IPS-20b (cell line): ENCODE measurements around the gene MAP3K14.

Experiments
- H3K27ac ChIP-seq: one replicate; pipeline ENCODE4 v1.5.1; 2013; ENCODE audit warnings: low read length
- H3K27me3 ChIP-seq: 2 replicates; pipeline ENCODE4 v1.6.1; 2013; ENCODE audit warnings: mild to moderate bottlenecking, low read length, inconsistent platforms; ENCODE audit not compliant: insufficient read depth
- H3K36me3 ChIP-seq: 2 replicates; pipeline ENCODE4 v1.6.1; 2013; ENCODE audit warnings: low read depth, mild to moderate bottlenecking, inconsistent platforms, low read length, moderate library complexity; ENCODE audit not compliant: insufficient read depth
- H3K4me1 ChIP-seq: 2 replicates; pipeline ENCODE4 v1.6.1; 2013; ENCODE audit warnings: mild to moderate bottlenecking, control low read depth, inconsistent platforms, low read length, moderate library complexity; ENCODE audit not compliant: insufficient read depth
- H3K4me3 ChIP-seq: 2 replicates; pipeline ENCODE4 v1.5.1; 2013; ENCODE audit warnings: mild to moderate bottlenecking, low read length, inconsistent platforms
- H3K9ac ChIP-seq: 2 replicates; pipeline ENCODE4 v1.6.1; 2013; ENCODE audit warnings: low read depth, mild to moderate bottlenecking, inconsistent platforms, low read length, moderate library complexity
- H3K9me3 ChIP-seq: 2 replicates; pipeline ENCODE4 v1.6.1; 2013; ENCODE audit warnings: mild to moderate bottlenecking, low read depth, low read length, inconsistent platforms; ENCODE audit not compliant: insufficient read depth

The MAP3K14 gene

GRCh38 chr17:45233423-45233924, 83.3 kb downstream of the MAP3K14 start:
- H3K9ac ChIP-seq = no peak overlapping the region
- H3K27me3 ChIP-seq = peaks cover 36% of the 10 kb centered on the region
- H3K9me3 ChIP-seq = no peaks in the 10 kb centered on the region
- no peak overlapping the region for H3K4me3 ChIP-seq
- no peaks in the 10 kb centered on the region for H3K36me3 ChIP-seq
- no peak overlapping the region for H3K27ac ChIP-seq
- H3K4me1 ChIP-seq = peaks cover 16% of the 10 kb centered on the region

GRCh38 chr17:45232514-45233422, 84.1 kb downstream of the MAP3K14 start:
- Histone ChIP-seq H3K4me1 (peaks cover 17% of the 10 kb centered on the region), H3K27ac (no peak overlapping the region), H3K4me3 (no peak overlapping the region), H3K36me3 (no peaks in the 10 kb centered on the region), H3K27me3 (peaks cover 29% of the 10 kb centered on the region), H3K9ac (no peak overlapping the region), H3K9me3 (no peaks in the 10 kb centered on the region)

- H3K4me1 ChIP-seq = peaks cover 17% of the 10 kb centered on the region
- no peaks in the 10 kb centered on the region for H3K36me3 ChIP-seq
- no peak overlapping the region for H3K27ac ChIP-seq
- H3K9me3 ChIP-seq = no peaks in the 10 kb centered on the region
- no peak overlapping the region for H3K4me3 ChIP-seq
- peaks cover 22% of the 10 kb centered on the region for H3K27me3 ChIP-seq
- H3K9ac ChIP-seq = no peak overlapping the region
Measured at GRCh38 chr17:45231481-45232116, 85.2 kb downstream of the MAP3K14 start.

GRCh38 chr17:45230787-45231480, 85.9 kb downstream of the MAP3K14 start:
- no peaks in the 10 kb centered on the region for H3K9me3 ChIP-seq
- no peaks in the 10 kb centered on the region for H3K36me3 ChIP-seq
- H3K4me3 ChIP-seq = no peak overlapping the region
- peaks cover 13% of the 10 kb centered on the region for H3K4me1 ChIP-seq
- peaks cover 18% of the 10 kb centered on the region for H3K27me3 ChIP-seq
- H3K9ac ChIP-seq = no peak overlapping the region
- no peak overlapping the region for H3K27ac ChIP-seq

GRCh38 chr17:45230410-45230786, 86.4 kb downstream of the MAP3K14 start:
- no peak overlapping the region for H3K9ac ChIP-seq
- H3K27me3 ChIP-seq = peaks cover 14% of the 10 kb centered on the region
- H3K27ac ChIP-seq = no peak overlapping the region
- no peaks in the 10 kb centered on the region for H3K9me3 ChIP-seq
- H3K4me3 ChIP-seq = no peak overlapping the region
- peaks cover 12% of the 10 kb centered on the region for H3K4me1 ChIP-seq
- H3K36me3 ChIP-seq = no peaks in the 10 kb centered on the region

GRCh38 chr17:45229681-45230409, 87.0 kb downstream of the MAP3K14 start:
- H3K9me3 ChIP-seq = no peaks in the 10 kb centered on the region
- no peaks in the 10 kb centered on the region for H3K36me3 ChIP-seq
- peaks cover 12% of the 10 kb centered on the region for H3K4me1 ChIP-seq
- no peak overlapping the region for H3K9ac ChIP-seq
- no peak overlapping the region for H3K4me3 ChIP-seq
- H3K27me3 ChIP-seq = peaks cover 12% of the 10 kb centered on the region
- no peak overlapping the region for H3K27ac ChIP-seq

- H3K27ac ChIP-seq = no peak overlapping the region
- H3K9me3 ChIP-seq = no peaks in the 10 kb centered on the region
- no peak overlapping the region for H3K4me3 ChIP-seq
- H3K4me1 ChIP-seq = peaks cover 12% of the 10 kb centered on the region
- H3K27me3 ChIP-seq = peaks cover 20% of the 10 kb centered on the region
- H3K36me3 ChIP-seq = no peaks in the 10 kb centered on the region
- no peak overlapping the region for H3K9ac ChIP-seq
Measured at GRCh38 chr17:45228763-45229539, 87.9 kb downstream of the MAP3K14 start.

- no peak overlapping the region for H3K27ac ChIP-seq
- no peaks in the 10 kb centered on the region for H3K36me3 ChIP-seq
- H3K9ac ChIP-seq = no peak overlapping the region
- H3K9me3 ChIP-seq = no peaks in the 10 kb centered on the region
- H3K4me3 ChIP-seq = no peak overlapping the region
- H3K4me1 ChIP-seq = peaks cover 12% of the 10 kb centered on the region
- H3K27me3 ChIP-seq = peaks cover 28% of the 10 kb centered on the region
Measured at GRCh38 chr17:45227926-45228762, 88.7 kb downstream of the MAP3K14 start.

- Histone ChIP-seq H3K27ac (no peak overlapping the region), H3K27me3 (peaks cover 36% of the 10 kb centered on the region), H3K4me1 (peaks cover 12% of the 10 kb centered on the region), H3K4me3 (no peak overlapping the region), H3K9ac (no peak overlapping the region), H3K36me3 (no peaks in the 10 kb centered on the region), H3K9me3 (no peaks in the 10 kb centered on the region)
Measured at GRCh38 chr17:45227101-45227925, 89.5 kb downstream of the MAP3K14 start.
